HK-2 (cell line): ENCODE results near the gene SLC5A11.
"Not testable (repeated sequence)": the region's sequence is repeated elsewhere in the genome, so short reads cannot be mapped to it uniquely, and the experiment has no call there.

ENCODE experiments used
- DNase-seq: peaks from one replicate; pipeline ENCODE4 v3.0.0-alpha.2; 2018; ENCODE audit not compliant: unreplicated experiment

SLC5A11 gene

DNA sequence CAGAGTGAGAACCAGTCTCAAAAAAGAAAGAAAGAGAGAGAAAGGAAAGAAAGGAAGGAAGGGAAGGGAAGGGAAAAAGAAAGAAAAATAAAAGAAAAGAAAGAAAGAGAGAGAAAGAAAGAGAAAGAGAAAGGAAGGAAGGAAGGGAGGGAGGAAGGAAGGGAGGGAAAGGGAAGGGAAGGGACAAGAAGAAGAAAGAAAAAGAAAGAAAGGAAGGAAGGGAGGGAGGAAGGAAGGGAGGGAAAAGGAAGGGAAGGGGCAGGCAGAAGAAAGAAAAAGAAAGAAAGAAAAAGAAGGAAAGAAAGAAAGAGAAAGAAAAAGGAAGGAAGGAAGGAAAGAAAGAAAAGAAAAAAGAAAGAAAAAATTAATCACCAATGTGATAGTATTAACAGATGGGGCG is 15.7 kb downstream of the SLC5A11 start:
- DNase-seq: no peak

DNA sequence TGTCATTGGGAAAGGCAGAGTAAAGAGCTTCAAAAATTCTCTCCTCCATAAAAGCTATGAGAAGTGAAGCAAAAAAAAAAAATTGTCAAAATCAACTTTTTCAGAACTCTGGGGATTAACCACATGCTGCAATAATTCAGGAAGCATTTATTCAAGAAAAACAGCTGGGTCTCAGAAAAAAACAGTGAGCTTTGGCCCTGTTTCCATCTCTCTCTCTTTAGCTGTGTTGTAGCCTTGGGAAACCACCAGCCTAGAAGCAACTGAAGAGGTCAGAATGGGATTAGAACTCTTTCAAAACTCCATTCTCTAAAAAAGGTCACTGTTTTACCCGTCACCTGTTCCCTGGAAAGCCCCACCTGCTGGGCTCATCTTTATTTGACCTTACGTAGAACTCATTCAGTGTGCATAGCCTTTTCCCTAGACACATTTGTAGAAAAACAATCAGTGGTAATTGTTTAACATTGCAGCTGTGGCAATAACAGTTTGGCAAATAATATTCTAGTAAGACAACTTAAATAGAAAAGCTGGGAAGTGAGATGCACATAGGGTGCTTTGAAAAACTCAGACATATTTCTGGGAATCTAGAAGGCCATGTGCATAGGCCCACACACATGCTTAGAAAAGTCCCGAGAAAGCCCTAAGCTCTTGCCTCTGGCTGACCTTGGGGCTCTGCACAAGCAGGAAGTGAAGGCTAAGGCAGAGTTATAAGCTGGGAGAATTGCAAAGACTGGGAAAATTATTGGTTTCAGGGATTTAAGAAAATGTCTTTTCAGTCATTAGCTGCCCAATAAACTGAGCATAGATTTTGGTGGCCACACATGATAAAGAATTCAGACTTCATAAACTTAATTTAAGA is 18.0 kb downstream of the SLC5A11 start:
- no peak for DNase-seq

DNA sequence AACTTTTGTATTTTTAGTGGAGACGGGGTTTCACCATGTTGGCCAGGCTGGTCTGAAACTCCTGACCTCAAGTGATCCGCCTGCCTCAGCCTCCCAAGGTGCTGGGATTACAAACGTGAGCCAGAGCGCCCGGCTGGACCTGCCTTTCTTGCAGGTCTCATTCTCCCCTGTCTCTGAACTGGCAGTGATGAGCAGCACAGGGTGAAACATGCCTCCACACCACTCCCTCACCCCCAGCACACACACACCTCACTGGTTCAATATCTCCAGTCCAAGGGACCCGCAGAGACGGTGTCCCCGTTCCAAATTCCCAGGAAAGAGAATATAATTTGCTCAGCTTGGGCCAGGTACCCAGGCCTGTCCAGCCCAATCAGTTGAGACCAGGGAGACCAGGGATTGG is 23.3 kb downstream of the SLC5A11 start:
- no peak for DNase-seq

- no peak for DNase-seq
Measured at GRCh38 chr16:24871891-24872290, 26.1 kb downstream of the SLC5A11 start.

- DNase-seq: no peak
Measured at GRCh38 chr16:24873028-24873427, 27.3 kb downstream of the SLC5A11 start.

DNA sequence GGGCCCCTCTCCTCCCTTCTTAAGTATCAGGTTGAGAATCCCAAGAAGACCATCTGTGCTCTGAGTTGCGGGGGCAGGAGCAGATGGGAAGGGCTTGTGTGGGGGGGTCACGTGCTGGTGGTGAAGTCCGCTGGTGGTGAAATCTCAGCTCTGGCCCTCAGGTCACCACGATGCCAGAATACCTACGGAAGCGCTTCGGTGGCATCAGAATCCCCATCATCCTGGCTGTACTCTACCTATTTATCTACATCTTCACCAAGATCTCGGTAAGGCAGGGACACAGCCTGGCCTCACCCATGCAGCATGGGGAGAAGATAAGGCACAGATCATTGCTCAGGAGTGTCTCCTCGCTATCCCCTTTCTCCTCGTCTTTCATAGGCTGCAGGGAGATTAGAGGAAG is 29.7 kb downstream of the SLC5A11 start:
- DNase-seq: no peak

GRCh38 chr16:24876231-24876630 is 30.5 kb downstream of the SLC5A11 start:
- DNase-seq: no peak

DNA sequence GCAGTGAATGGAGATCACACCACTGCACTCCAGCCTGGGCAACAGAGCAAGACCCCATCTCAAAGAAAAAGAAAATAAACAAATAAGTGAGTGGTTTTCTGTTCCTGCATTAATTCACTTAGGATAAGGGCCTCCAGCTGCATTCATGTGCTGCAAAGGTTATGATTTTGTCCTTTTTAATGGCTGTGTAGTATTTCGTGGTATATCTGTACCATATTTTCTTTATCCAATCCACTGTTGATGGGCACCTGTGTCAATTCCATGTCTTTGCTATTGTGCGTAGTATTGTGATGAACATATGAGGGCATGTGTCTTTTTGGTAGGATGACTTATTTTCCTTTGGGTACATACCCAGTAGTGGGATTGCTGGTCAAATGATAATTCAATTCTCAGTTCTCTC is 33.9 kb downstream of the SLC5A11 start:
- no peak for DNase-seq

DNA sequence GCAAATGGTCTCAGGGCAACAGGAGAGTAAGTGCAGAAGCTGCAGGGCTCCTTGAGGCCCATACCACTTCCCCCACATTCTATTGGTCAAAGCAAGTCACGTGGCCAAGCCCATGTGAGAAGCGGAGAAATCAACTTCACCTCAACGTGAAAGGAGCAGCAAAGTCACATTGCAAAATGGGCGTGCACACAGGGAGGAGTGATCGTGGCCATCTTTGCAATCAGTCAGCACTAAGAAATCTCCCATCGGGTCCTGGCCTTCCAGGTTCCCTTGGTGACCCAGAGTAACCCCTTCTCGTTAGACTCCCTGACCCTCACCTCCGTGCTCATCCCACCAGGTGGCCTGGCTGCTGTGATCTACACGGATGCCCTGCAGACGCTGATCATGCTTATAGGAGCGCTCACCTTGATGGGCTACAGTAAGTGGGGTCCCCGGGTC is 38.0 kb downstream of the SLC5A11 start:
- DNase-seq: no peak

- no peak for DNase-seq
Measured at GRCh38 chr16:24887472-24887871, 41.7 kb downstream of the SLC5A11 start.

GRCh38 chr16:24890746-24891145 is 45.0 kb downstream of the SLC5A11 start:
- no peak for DNase-seq

- no peak for DNase-seq
Measured at GRCh38 chr16:24896439-24896838, 50.7 kb downstream of the SLC5A11 start.

- DNase-seq: not testable (repeated sequence)
Measured at GRCh38 chr16:24897522-24897921, 51.8 kb downstream of the SLC5A11 start.

DNA sequence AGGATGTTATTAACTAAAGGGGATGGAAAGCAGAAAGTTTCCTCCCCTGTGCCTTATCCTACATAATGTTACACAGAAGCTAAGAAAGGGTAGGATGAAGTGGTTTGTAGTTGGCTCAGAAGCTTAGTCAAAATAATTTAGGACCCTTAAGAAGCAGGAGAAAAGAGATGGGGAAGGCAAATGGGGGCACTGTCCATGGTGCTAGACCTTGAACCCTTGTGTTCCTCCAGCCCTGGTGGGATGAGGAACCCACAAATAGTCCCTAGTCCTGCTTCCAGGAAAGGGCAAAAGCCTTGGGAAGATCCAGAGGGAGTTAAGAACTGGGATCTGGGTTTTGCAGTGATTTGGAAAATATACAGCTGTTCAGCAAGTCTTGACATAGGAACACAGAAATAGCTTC is 54.5 kb downstream of the SLC5A11 start:
- DNase-seq: no peak

GRCh38 chr16:24906199-24906808 is 60.5 kb downstream of the SLC5A11 start:
- DNase-seq: no peak

DNA sequence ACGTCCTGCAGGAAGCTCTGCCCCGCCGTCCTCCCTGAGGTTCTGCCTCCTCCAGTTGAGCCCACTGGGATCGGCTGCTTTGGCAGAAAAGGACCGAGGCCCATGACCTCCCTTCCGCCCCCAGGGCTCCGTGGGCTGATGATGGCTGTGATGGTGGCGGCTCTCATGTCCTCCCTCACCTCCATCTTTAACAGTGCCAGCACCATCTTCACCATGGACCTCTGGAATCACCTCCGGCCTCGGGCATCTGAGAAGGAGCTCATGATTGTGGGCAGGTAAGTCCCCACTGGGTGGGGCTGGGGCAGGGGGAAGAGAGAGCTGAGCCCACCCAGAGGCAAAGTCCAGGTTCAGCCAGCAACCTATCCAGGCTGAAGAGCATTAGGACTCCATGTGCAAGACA is 61.1 kb downstream of the SLC5A11 start:
- DNase-seq: no peak

DNA sequence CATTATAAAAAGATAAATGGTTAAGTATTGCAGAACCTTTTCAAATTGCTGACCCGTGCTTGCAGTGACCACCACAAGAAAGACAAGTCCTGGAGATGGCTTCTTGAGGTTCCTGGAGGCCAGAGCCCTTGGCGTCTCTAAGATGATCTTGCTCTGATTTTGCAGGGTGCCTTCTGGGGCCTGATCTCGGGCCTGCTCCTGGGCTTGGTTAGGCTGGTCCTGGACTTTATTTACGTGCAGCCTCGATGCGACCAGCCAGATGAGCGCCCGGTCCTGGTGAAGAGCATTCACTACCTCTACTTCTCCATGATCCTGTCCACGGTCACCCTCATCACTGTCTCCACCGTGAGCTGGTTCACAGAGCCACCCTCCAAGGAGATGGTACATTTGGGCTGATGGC is 63.0 kb downstream of the SLC5A11 start:
- DNase-seq: no peak

DNA sequence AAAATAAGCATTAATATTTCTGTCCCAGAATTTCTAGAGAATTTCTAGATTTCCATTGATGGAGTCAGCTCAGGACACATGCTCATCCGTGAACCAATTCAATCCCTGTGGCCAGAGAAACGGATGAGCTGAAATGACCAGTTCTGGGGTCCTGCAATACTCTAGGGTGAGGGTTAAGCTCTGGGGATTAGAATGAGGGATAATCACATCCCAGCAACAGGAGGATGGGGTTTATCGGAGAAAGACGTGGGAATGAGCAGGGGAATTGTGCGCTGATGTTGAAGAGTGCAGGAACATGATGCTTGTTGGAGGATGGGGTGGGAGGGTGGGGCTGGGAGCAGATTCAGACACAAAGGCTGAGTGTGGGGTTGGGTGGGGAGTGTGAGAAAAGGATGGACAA is 64.1 kb downstream of the SLC5A11 start:
- no peak for DNase-seq

GRCh38 chr16:24915019-24915418 is 69.3 kb downstream of the SLC5A11 start:
- DNase-seq: no peak

GRCh38 chr16:24915576-24915975 is 69.8 kb downstream of the SLC5A11 start:
- no peak for DNase-seq

DNA sequence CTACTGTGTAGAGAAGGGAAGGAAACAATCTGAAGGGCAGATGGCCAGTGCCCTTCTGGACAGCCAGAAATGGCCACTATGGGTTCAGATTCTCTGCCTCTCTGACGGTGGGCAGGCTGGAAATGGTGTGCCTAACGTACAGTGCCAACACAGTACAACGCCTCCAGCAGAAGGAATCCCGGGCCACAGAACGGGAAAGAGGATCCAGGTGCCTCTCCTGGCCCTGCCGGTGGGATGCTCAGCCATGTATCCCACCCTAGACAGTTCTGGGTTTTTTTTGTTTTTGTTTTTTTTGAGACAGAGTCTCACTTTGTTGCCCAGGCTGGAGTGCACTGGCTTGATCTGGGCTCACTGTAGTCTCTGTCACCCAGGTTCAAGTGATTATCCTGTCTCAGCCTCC is 71.5 kb downstream of the SLC5A11 start:
- DNase-seq: no peak

- no peak for DNase-seq
Measured at GRCh38 chr16:24917891-24918290, 72.1 kb downstream of the SLC5A11 start.

- no peak for DNase-seq
Measured at GRCh38 chr16:24918641-24919040, 72.9 kb downstream of the SLC5A11 start.
